PFSK-1 (cell line): Measurements from ENCODE around the gene EFCAB6.

Source experiments
- POLR2AphosphoS5 ChIP-seq: IDR thresholded peaks from 2 replicates; pipeline ENCODE4 v1.6.1; 2012; ENCODE audit warnings: low read depth, mild to moderate bottlenecking, control low read depth, low read length, moderate library complexity
- SIN3A ChIP-seq: IDR thresholded peaks from 2 replicates; pipeline ENCODE4 v1.6.1; 2012; ENCODE audit warnings: mild to moderate bottlenecking, low read length, moderate library complexity, borderline replicate concordance; ENCODE audit not compliant: insufficient read depth
- TAF1 ChIP-seq: IDR thresholded peaks from 2 replicates; pipeline ENCODE4 v1.6.1; 2012; ENCODE audit warnings: low read length, control low read depth, borderline replicate concordance; ENCODE audit not compliant: insufficient read depth
- TF ChIP-seq, protein P1 (sequence below), 2 experiments: IDR thresholded peaks; 2 replicates each; pipeline versions ENCODE4 v1.6.1 to v1.8.0; 2011 to 2012; ENCODE audit warnings: low read depth in 2 of 2, low read length in 2 of 2, control low read depth in 1 of 2, inconsistent platforms in 1 of 2, mild to moderate bottlenecking in 1 of 2, moderate library complexity in 1 of 2; ENCODE audit not compliant: insufficient read depth in 1 of 2

DNA sequence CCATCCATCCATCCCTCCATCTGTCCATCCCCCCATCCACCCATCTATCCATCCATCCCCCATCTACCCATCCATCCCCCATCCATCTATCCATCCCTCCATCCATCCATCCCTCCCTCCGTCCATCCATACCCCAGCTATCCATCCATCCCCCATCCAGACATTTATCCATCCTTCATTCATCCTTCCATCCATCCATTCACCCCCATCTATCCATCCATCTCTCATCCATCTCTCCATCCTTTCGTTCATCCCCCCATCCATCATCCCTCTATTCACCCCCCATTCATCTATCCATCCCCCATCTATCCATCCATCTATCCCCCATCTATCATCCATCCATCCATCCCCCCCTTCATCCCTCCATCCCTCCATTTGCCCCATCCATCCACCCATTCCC is 302.8 kb downstream of the EFCAB6 start:
- TF ChIP-seq POLR2AphosphoS5 (no peak), TAF1 (no peak), SIN3A (no peak)
- TF ChIP-seq, protein P1, sequence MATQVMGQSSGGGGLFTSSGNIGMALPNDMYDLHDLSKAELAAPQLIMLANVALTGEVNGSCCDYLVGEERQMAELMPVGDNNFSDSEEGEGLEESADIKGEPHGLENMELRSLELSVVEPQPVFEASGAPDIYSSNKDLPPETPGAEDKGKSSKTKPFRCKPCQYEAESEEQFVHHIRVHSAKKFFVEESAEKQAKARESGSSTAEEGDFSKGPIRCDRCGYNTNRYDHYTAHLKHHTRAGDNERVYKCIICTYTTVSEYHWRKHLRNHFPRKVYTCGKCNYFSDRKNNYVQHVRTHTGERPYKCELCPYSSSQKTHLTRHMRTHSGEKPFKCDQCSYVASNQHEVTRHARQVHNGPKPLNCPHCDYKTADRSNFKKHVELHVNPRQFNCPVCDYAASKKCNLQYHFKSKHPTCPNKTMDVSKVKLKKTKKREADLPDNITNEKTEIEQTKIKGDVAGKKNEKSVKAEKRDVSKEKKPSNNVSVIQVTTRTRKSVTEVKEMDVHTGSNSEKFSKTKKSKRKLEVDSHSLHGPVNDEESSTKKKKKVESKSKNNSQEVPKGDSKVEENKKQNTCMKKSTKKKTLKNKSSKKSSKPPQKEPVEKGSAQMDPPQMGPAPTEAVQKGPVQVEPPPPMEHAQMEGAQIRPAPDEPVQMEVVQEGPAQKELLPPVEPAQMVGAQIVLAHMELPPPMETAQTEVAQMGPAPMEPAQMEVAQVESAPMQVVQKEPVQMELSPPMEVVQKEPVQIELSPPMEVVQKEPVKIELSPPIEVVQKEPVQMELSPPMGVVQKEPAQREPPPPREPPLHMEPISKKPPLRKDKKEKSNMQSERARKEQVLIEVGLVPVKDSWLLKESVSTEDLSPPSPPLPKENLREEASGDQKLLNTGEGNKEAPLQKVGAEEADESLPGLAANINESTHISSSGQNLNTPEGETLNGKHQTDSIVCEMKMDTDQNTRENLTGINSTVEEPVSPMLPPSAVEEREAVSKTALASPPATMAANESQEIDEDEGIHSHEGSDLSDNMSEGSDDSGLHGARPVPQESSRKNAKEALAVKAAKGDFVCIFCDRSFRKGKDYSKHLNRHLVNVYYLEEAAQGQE (IDR thresholded peaks at IDR 0.05; ENCODE audit: insufficient read depth in 1 of 2, low read depth in 2 of 2, low read length in 2 of 2), result no peak
